Kidney (tissue), 22 donors: ENCODE data around the gene MARF1. TPM values are rescaled to one million over a fixed set of nuclear protein-coding genes. Genes with fewer than 3 reads are reported as not detected.
A peak's percentile ranks its signal among the peaks of the same experiment; 100 is the strongest.
"Not testable (repeated sequence)": the region's sequence is repeated elsewhere in the genome, so short reads cannot be mapped to it uniquely, and the experiment has no call there.

ENCODE experiments used
- DNase-seq, 5 donors: peaks; one replicate each; pipeline ENCODE4 v3.0.0-alpha.2; 2013 to 2020
- FAIRE-seq: peaks from 2 replicates; lab custom pipeline; 2012; peaks lifted over from hg19 to GRCh38; lab: Jason Lieb, UNC
- H3K27ac ChIP-seq, 2 donors: one replicate each; pipeline ENCODE4 v1.7.0; 2013; ENCODE audit warnings: low read depth in 2 of 2, low read length in 2 of 2, inconsistent platforms in 1 of 2
- H3K27me3 ChIP-seq: one replicate; pipeline ENCODE4 v1.7.1; 2013; ENCODE audit warnings: low read length, inconsistent platforms; ENCODE audit not compliant: control insufficient read depth, insufficient read depth
- H3K36me3 ChIP-seq, 3 donors: one replicate each; pipeline versions ENCODE4 v1.7.0 to v1.7.1; 2013; ENCODE audit warnings: low read length in 3 of 3, control low read depth in 1 of 3, inconsistent platforms in 1 of 3; ENCODE audit not compliant: insufficient read depth in 3 of 3, control insufficient read depth in 2 of 3
- H3K4me1 ChIP-seq, 3 donors: one replicate each; pipeline versions ENCODE4 v1.7.0 to v1.7.1; 2013; ENCODE audit warnings: low read length in 3 of 3, inconsistent platforms in 1 of 3, low read depth in 1 of 3; ENCODE audit not compliant: control insufficient read depth in 2 of 3, insufficient read depth in 2 of 3
- H3K4me3 ChIP-seq, 3 donors: one replicate each; pipeline versions ENCODE4 v1.7.0 to v1.8.1; 2013; ENCODE audit warnings: low read length in 3 of 3, control low read depth in 1 of 3, inconsistent platforms in 1 of 3
- H3K9ac ChIP-seq, 3 donors: one replicate each; pipeline versions ENCODE4 v1.7.0 to v1.7.1; 2013; ENCODE audit warnings: low read length in 3 of 3, control low read depth in 1 of 3, inconsistent platforms in 1 of 3
- H3K9me3 ChIP-seq, 3 donors: one replicate each; pipeline versions ENCODE4 v1.7.0 to v1.7.1; 2013; ENCODE audit warnings: low read length in 3 of 3, control low read depth in 1 of 3, inconsistent platforms in 1 of 3; ENCODE audit not compliant: control insufficient read depth in 2 of 3, insufficient read depth in 1 of 3
- intact Hi-C: fragments of 100-400 bp; cut with DNase I; formaldehyde crosslinking; loops from one replicate; pipeline ENCODE4 v1.11.1; 2022
- long read RNA-seq, 10 donors: library from polyadenylated mRNA in 1 of 10; unstranded in 1 of 10; transcript quantifications; one replicate each; pipeline ENCODE4 v2.0.0 and lab custom pipeline, GENCODE V29; 2021 to 2026
- polyA plus RNA-seq: library from polyadenylated mRNA; stranded (reverse); fragments of 350-450 nt; fragmentation: Illumina TruSeq; extraction: RNeasy Lipid Tissue Mini Kit (QIAGEN cat#74804); gene quantifications from one replicate; pipeline ENCODE4 v1.2.3, GENCODE V29; 2014; ENCODE audit warnings: low read depth, low replicate concordance; ENCODE audit not compliant: insufficient read depth
- total RNA-seq: library from RNA; stranded (reverse); fragmentation: NEBNext Ultra II Directional; extraction: Animal tissue kit (Norgen Biotek cat#: 25700); gene quantifications from one replicate; pipeline ENCODE4 v1.2.1, GENCODE V29; 2021
- TF ChIP-seq, protein P1 (sequence below): IDR thresholded peaks from 3 replicates; pipeline ENCODE4 v1.5.1; 2012; ENCODE audit warnings: mild to moderate bottlenecking, moderate library complexity, borderline replicate concordance; ENCODE audit not compliant: insufficient read depth; ENCODE audit errors: extremely low read depth
- donor health status: control.
- donor health status: control.
- donor health status: control.
- donor health status: control.
- donor health status: control.
- donor health status: DM: yes; HTN: yes; CAD: no.
- donor health status: Normal renal cell carcinoma (clear cell type).

Gene MARF1
- total RNA-seq (80.7 TPM), polyA plus RNA-seq (17.5 TPM)
- long read RNA-seq, donor 1, partial matches to known transcripts = 7 of 11 reads
- long read RNA-seq, donor 1, other reads (novel, unspliced or antisense) = 0 of 11 reads
- long read RNA-seq, donor 2, partial matches to known transcripts = 16 of 18 reads
- long read RNA-seq, donor 2, other reads (novel, unspliced or antisense) = 0 of 18 reads
- long read RNA-seq, donor 3, partial matches to known transcripts = 14 of 18 reads
- long read RNA-seq, donor 3, other reads (novel, unspliced or antisense) = 0 of 18 reads
- long read RNA-seq, donor 4, full-length matches to known transcripts = 8 of 19 reads
- long read RNA-seq, donor 4, partial matches to known transcripts = 11 of 19 reads
- long read RNA-seq, donor 4, other reads (novel, unspliced or antisense) = 0 of 19 reads
- long read RNA-seq, donor 5 = 0 reads
- long read RNA-seq, donor 6, partial matches to known transcripts = 0 of 1 reads
- long read RNA-seq, donor 6, other reads (novel, unspliced or antisense) = 0 of 1 reads
- long read RNA-seq, donor 7, full-length matches to known transcripts = 4 of 12 reads
- long read RNA-seq, donor 7, partial matches to known transcripts = 5 of 12 reads
- long read RNA-seq, donor 7, other reads (novel, unspliced or antisense) = 3 of 12 reads
- long read RNA-seq, donor 8, full-length matches to known transcripts = 5 of 50 reads
- long read RNA-seq, donor 8, partial matches to known transcripts = 45 of 50 reads
- long read RNA-seq, donor 8, other reads (novel, unspliced or antisense) = 0 of 50 reads
- long read RNA-seq, donor 9, partial matches to known transcripts = 8 of 8 reads
- long read RNA-seq, donor 9, other reads (novel, unspliced or antisense) = 0 of 8 reads
- long read RNA-seq, donor 10, full-length matches to known transcripts = 10 of 21 reads
- long read RNA-seq, donor 10, partial matches to known transcripts = 11 of 21 reads
- long read RNA-seq, donor 10, other reads (novel, unspliced or antisense) = 0 of 21 reads

DNA sequence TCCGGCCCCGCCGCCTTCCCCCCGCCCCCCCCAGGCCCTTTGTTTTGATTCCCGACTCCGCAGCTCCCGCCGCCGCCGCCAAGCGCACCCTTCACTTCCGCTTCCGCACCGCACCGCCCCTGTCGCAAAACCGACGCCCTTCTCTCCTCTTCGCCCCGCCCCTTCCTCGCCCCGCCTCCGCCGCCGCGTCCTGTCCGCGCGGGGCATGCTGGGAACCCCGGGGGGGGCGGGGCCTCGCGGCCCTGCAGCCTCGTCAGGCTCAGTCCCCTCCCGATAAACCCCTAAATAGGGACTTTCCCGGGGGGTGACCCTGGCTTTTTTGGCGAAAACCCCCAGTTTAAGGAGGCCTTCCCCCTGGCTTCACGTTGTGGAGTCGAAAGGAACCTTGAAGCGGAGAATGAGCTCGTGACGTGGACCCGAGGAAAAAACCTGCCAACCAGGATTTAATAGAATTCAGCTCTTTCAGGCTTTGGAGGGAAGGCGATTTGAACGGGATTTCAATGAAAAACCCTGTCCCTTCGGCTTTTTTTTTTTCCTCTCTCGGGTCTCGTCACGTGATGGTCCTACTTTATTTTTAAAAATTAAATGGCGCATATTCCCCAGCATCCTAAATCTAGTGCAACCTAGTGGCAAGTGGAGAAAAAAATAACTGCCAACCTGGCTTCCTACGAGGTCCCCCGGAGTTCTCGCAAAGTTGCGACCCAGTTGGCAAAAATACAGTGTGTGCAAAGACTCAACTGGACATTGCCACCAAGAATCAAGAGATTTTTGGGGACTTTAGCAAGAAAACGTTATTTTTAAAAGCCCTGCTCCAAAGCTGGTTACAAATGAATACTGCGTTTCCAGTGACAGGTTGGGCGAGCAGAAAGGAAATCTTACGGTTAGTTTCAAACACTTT lies at the start of gene MARF1:
Gene MARF1 (minus strand): TSS at position 107 of the 898 bp plus-strand sequence. CDS start 3,921 bp downstream, outside the sequence.
- intact Hi-C loops = no loop called here
- H3K4me1 ChIP-seq = peaks cover 5 to 13% (median 10%) of the 10 kb centered on the region in 3 donors
- H3K9ac ChIP-seq = peak within 1 kb of the TSS; percentile 98 to 100 (median 99)
- H3K4me3 ChIP-seq = peak within 1 kb of the TSS; percentile 94 to 97 (median 97)
- TF ChIP-seq, protein P1, sequence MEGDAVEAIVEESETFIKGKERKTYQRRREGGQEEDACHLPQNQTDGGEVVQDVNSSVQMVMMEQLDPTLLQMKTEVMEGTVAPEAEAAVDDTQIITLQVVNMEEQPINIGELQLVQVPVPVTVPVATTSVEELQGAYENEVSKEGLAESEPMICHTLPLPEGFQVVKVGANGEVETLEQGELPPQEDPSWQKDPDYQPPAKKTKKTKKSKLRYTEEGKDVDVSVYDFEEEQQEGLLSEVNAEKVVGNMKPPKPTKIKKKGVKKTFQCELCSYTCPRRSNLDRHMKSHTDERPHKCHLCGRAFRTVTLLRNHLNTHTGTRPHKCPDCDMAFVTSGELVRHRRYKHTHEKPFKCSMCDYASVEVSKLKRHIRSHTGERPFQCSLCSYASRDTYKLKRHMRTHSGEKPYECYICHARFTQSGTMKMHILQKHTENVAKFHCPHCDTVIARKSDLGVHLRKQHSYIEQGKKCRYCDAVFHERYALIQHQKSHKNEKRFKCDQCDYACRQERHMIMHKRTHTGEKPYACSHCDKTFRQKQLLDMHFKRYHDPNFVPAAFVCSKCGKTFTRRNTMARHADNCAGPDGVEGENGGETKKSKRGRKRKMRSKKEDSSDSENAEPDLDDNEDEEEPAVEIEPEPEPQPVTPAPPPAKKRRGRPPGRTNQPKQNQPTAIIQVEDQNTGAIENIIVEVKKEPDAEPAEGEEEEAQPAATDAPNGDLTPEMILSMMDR = peak; percentile 48
- DNase-seq (peak; percentile 98 to 100 (median 99)), FAIRE-seq (no peak)
- peak within 1 kb of the TSS; percentile 98 to 100 for H3K27ac ChIP-seq
- H3K27me3 ChIP-seq = no peaks in the 10 kb centered on the region
- peaks cover 3 to 9% (median 6%) of the 10 kb centered on the region in 3 donors for H3K36me3 ChIP-seq
- no peaks in the 10 kb centered on the region for H3K9me3 ChIP-seq

DNA sequence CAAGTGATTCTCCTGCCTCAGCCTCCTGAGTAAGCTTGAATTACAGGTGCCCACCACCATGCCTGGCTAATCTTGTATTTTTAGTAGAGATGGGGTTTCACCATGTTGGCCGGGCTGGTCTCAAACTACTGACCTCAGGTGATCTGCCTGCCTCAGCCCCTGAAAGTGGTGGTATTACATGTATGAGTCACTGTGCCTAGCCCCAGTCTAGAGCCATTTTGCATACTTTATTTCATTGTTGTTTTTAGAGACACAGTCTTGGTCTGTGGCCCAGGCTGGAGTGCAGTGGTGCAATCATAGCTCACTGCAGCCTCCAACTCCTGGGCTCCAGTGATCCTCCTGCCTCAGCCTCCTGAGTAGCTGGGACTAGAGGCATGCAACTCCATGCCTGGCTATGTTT lies 49.6 kb upstream of the MARF1 start:
- H3K9me3 ChIP-seq, intact Hi-C loops, H3K27me3 ChIP-seq, FAIRE-seq, H3K9ac ChIP-seq, H3K27ac ChIP-seq, DNase-seq, H3K4me3 ChIP-seq, H3K4me1 ChIP-seq: not testable (repeated sequence)
- H3K36me3 ChIP-seq = peaks cover 3 to 37% (median 19%) of the 10 kb centered on the region in 3 donors

DNA sequence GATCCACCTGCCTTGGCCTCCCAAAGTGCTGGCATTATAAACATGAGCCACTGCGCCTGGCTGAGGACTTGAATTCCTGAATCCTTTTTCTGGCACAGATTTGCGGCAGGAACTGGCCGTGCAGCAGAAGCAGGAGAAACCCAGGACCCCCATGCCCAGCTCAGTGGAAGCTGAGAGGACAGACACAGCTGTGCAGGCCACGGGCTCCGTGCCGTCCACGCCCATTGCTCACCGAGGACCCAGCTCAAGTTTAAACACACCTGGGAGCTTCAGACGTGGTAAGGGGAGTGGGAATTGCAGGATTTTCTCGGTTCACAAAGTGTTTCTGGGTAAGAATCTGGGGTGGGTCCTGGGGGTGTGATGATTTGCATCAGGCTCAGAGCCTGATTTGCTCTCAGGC lies 48.1 kb upstream of the MARF1 start:
- H3K27me3 ChIP-seq = no peaks in the 10 kb centered on the region
- DNase-seq = no peak
- TF ChIP-seq, protein P1 = no peak
- H3K4me1 ChIP-seq = no peaks in the 10 kb centered on the region
- no peak overlapping the region for H3K27ac ChIP-seq
- FAIRE-seq = no peak
- no peak overlapping the region for H3K9ac ChIP-seq
- no peak overlapping the region for H3K4me3 ChIP-seq
- peaks cover 3 to 32% (median 15%) of the 10 kb centered on the region in 3 donors for H3K36me3 ChIP-seq
- intact Hi-C loops = no loop called here
- H3K9me3 ChIP-seq = no peaks in the 10 kb centered on the region
